Limb (tissue), 2 donors: ENCODE data around the gene TERT.

ENCODE experiments used
- DNase-seq, 2 donors: peaks; one replicate each; pipeline ENCODE4 v3.0.0-alpha.2; 2016; ENCODE audit errors: extremely low spot score in 2 of 2

The TERT gene

GRCh38 chr5:1331861-1332405 lies 37.1 kb upstream of the TERT start:
- no peak for DNase-seq

GRCh38 chr5:1330847-1331831 lies 36.3 kb upstream of the TERT start:
- DNase-seq = no peak

GRCh38 chr5:1330146-1330846 lies 35.4 kb upstream of the TERT start:
- peak in 1 of 2 donors; percentile 24 for DNase-seq

GRCh38 chr5:1329111-1329579 lies 34.3 kb upstream of the TERT start:
- DNase-seq = no peak

- DNase-seq = peak in 1 of 2 donors; percentile 12
Measured at GRCh38 chr5:1328237-1329110, 33.6 kb upstream of the TERT start.

- DNase-seq = peak in 1 of 2 donors; percentile 7
Measured at GRCh38 chr5:1326901-1327756, 32.3 kb upstream of the TERT start.

GRCh38 chr5:1326532-1326875 lies 31.6 kb upstream of the TERT start:
- DNase-seq = peak in 1 of 2 donors; percentile 3

GRCh38 chr5:1325870-1326531 lies 31.1 kb upstream of the TERT start:
- peak in 1 of 2 donors; percentile 16 for DNase-seq

GRCh38 chr5:1325191-1325741 lies 30.4 kb upstream of the TERT start:
- DNase-seq = peak in 1 of 2 donors; percentile 17

- DNase-seq = no peak
Measured at GRCh38 chr5:1324719-1325190, 29.9 kb upstream of the TERT start.

GRCh38 chr5:1324301-1324700 lies 29.4 kb upstream of the TERT start:
- peak in 1 of 2 donors; percentile 7 for DNase-seq

- DNase-seq = peak in 1 of 2 donors; percentile 14
Measured at GRCh38 chr5:1323803-1324173, 28.9 kb upstream of the TERT start.

GRCh38 chr5:1322955-1323802 lies 28.3 kb upstream of the TERT start:
- peak in 1 of 2 donors; percentile 41 for DNase-seq

GRCh38 chr5:1322036-1322900 lies 27.4 kb upstream of the TERT start:
- DNase-seq = peak in 1 of 2 donors; percentile 12

GRCh38 chr5:1321576-1321975 lies 26.7 kb upstream of the TERT start:
- peak in 1 of 2 donors; percentile 12 for DNase-seq

GRCh38 chr5:1320436-1321344 lies 25.8 kb upstream of the TERT start:
- DNase-seq = peak in 1 of 2 donors; percentile 14
